ENCODE measurements around the gene MKNK1. TPM values are rescaled to one million over a fixed set of nuclear protein-coding genes. Genes with fewer than 3 reads are reported as not detected.
A peak's percentile ranks its signal among the peaks of the same experiment; 100 is the strongest.

The MKNK1 gene
- total and polyA plus RNA-seq, 2 of the 8 experiments (the other 6 are each of a cell fraction or from before 2014, with no cell fraction given): 13.9 to 21.5 TPM

GRCh38 chr1:46510998-46511365, 93.1 kb downstream of the MKNK1 start:
- H3K23me2 ChIP-seq (ENCODE audit: low read depth, low read length): no peaks in the 10 kb centered on the region
- peaks cover 0 to 25% (median 4%) of the 10 kb centered on the region in 4 experiments; a peak in 5 of 7 replicates for H3K4me1 ChIP-seq (replicated peaks in 1 of 4; ENCODE audit: control insufficient read depth in 3 of 4, insufficient read depth in 4 of 4, low read length in 3 of 4)
- no peak overlapping the region for H3K4ac ChIP-seq (replicated peaks; ENCODE audit: insufficient read length, low read depth, low read length)
- no peak overlapping the region for H3K27ac ChIP-seq (ENCODE audit: low read depth, low read length)
- ChIA-PET CTCF (ENCODE audit: partially characterized antibody) (interaction anchor here (0.9 to 18.9 kb wide), 5 partner anchors 16 to 66 kb away, joined by 3 to 287 read pairs (median 3); partner anchors contain the start of gene DMBX1), POLR2A (ENCODE audit: partially characterized antibody) (interaction anchor here (0.9 to 1.3 kb wide), 4 partner anchors 9 to 32 kb away, joined by 3 to 4 read pairs (median 3); no protein-coding TSS in a partner anchor)
- no peak overlapping the region for H3K4me3 ChIP-seq (ENCODE audit: extremely low read depth in 1 of 4, insufficient read depth in 2 of 4, low read depth in 3 of 4, low read length in 4 of 4)
- H3K36me3 ChIP-seq (ENCODE audit: control insufficient read depth in 2 of 4, insufficient read depth in 4 of 4, low read length in 3 of 4): no peaks in the 10 kb centered on the region
- no peak overlapping the region for H2BK15ac ChIP-seq (ENCODE audit: low read length)
- no peak for FAIRE-seq
- no peak overlapping the region for H2BK120ac ChIP-seq (replicated peaks; ENCODE audit: low read depth, low read length)
- no peak overlapping the region for H3K4me2 ChIP-seq (ENCODE audit: insufficient read depth in 1 of 2, low read depth in 2 of 2, low read length in 2 of 2)
- H3K9ac ChIP-seq (replicated peaks in 1 of 4; ENCODE audit: extremely low read depth in 1 of 4, low read depth in 3 of 4, low read length in 3 of 4): no peak overlapping the region
- H2BK12ac ChIP-seq (ENCODE audit: low read depth, low read length): peak overlapping the region; percentile 39; the same call in 1 of the 2 replicates
- peak overlapping the region; percentile 13; the same call in 1 of the 2 replicates for H2AK5ac ChIP-seq (ENCODE audit: low read depth, low read length)
- no peaks in the 10 kb centered on the region for H3K9me3 ChIP-seq (ENCODE audit: insufficient read depth in 2 of 2, low read depth in 1 of 2, low read length in 1 of 2)
- no peaks in the 10 kb centered on the region for H3K79me2 ChIP-seq (ENCODE audit: control insufficient read depth in 1 of 2, insufficient read depth in 2 of 2, low read length in 2 of 2)
- H2BK5ac ChIP-seq (ENCODE audit: low read depth, low read length): no peak overlapping the region
- no peak overlapping the region for H4K5ac ChIP-seq (ENCODE audit: insufficient read length, low read depth, low read length)
- H3K56ac ChIP-seq (replicated peaks; ENCODE audit: insufficient read length, low read depth, low read length): no peak overlapping the region
- no peak overlapping the region; the same call in 1 of the 2 replicates for H3K18ac ChIP-seq (ENCODE audit: extremely low read depth, low read length)
- H2BK20ac ChIP-seq (ENCODE audit: low read length): no peak overlapping the region
- H3K23ac ChIP-seq (ENCODE audit: insufficient read length): no peak overlapping the region
- no peak overlapping the region for H4K8ac ChIP-seq (ENCODE audit: extremely low read depth, insufficient read depth, low read length)
- no peak overlapping the region for H4K91ac ChIP-seq (replicated peaks; ENCODE audit: insufficient read length, low read length)
- no peak overlapping the region for H3K14ac ChIP-seq (ENCODE audit: insufficient read length)
- DNase-seq (ENCODE audit: low read depth in 1 of 2, low spot score in 2 of 2): no peak
- WGBS, 2 experiments (ENCODE audit: extremely low coverage in 1 of 2, insufficient coverage in 1 of 2, insufficient read length in 1 of 2, insufficient replicate concordance in 2 of 2, low coverage in 1 of 2, low lambda C conversion rate in 2 of 2, missing lambda C conversion rate in 1 of 2): 71% methylated on average over 7 of the region's 8 CpGs; no CpG with 5 or more reads in 1 of the 2 experiments
- TF ChIP-seq BCL11A (IDR thresholded peaks at IDR 0.05; ENCODE audit: low read depth in 2 of 2, low read length in 2 of 2) (no peak), SP4 (IDR thresholded peaks at IDR 0.05; ENCODE audit: low read length) (no peak), KDM1A (IDR thresholded peaks at IDR 0.05; ENCODE audit: borderline replicate concordance, low read length) (no peak), EZH2 (IDR thresholded peaks at IDR 0.05; ENCODE audit: low read depth, low read length, severe bottlenecking) (no peak), ZNF274 (IDR thresholded peaks at IDR 0.05; ENCODE audit: borderline replicate concordance, extremely low read depth, low read length) (no peak)
- H3K79me1 ChIP-seq (ENCODE audit: low read depth, low read length): no peaks in the 10 kb centered on the region
- H4K20me1 ChIP-seq (replicated peaks in 1 of 2; ENCODE audit: control insufficient read depth in 1 of 2, insufficient read depth in 2 of 2, low read length in 2 of 2): no peaks in the 10 kb centered on the region
- peaks cover 0 to 17% (median 3%) of the 10 kb centered on the region in 4 experiments; a peak in 3 of 7 replicates for H3K27me3 ChIP-seq (replicated peaks in 1 of 4; ENCODE audit: control insufficient read depth in 3 of 4, extremely low read depth in 1 of 4, insufficient read depth in 3 of 4, low read length in 3 of 4)
- H2AFZ ChIP-seq (ENCODE audit: low read length): no peak overlapping the region

All from H1 (cell line).